GM18520 (cell line): ENCODE measurements around the gene IL1RL1.
A peak's percentile ranks its signal among the peaks of the same experiment; 100 is the strongest.

ENCODE experiments used
- ATAC-seq: cut with Tn5 transposase; IDR thresholded peaks from one replicate; pipeline ENCODE4 v1.9.1; 2021; ENCODE audit not compliant: unreplicated experiment

IL1RL1 gene

DNA sequence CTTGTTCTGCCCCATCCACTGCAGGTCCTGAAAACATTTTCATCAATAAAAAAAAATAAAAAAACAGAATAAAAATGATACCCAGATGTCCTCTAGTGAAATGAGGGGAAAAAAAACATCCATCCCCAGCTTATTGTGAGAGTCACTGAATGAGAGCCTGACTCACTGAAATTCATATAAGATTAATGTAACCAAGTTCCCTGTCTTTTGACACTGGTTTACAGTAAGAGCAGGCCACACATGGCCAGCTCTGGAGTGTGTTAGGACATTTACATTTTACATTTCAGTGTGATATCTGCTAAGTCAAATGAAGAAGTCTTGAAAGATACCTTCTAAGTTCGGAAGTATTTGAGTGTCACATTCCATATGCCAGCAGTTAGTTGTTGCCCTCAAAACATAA lies 23.1 kb downstream of the IL1RL1 start:
- ATAC-seq: no peak

GRCh38 chr2:102335871-102336366 lies 24.6 kb downstream of the IL1RL1 start:
- ATAC-seq: no peak

- no peak for ATAC-seq
Measured at GRCh38 chr2:102336502-102336945, 25.2 kb downstream of the IL1RL1 start.

GRCh38 chr2:102337012-102337411 lies 25.6 kb downstream of the IL1RL1 start:
- ATAC-seq: no peak

- ATAC-seq: no peak
Measured at GRCh38 chr2:102337481-102338386, 26.4 kb downstream of the IL1RL1 start.

DNA sequence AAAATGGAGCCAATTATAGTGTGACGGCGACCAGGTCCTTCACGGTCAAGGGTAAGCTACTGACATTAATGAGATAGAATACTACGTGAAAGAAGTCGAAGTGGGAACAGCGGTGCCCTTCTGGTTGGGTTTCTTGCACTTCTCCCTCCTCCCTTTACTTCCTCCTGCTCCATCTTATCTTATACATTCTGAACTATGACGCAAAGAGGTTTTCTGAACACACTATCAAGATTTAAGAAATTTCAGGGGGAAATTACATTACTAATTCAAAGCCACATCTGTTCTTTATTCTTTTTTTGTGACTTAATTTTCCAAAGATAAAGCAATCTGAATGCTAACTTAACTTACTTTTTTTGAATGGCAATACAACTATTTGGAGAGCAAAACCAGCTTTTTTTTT lies 29.4 kb downstream of the IL1RL1 start:
- no peak for ATAC-seq

- ATAC-seq: no peak
Measured at GRCh38 chr2:102342888-102343287, 31.5 kb downstream of the IL1RL1 start.

DNA sequence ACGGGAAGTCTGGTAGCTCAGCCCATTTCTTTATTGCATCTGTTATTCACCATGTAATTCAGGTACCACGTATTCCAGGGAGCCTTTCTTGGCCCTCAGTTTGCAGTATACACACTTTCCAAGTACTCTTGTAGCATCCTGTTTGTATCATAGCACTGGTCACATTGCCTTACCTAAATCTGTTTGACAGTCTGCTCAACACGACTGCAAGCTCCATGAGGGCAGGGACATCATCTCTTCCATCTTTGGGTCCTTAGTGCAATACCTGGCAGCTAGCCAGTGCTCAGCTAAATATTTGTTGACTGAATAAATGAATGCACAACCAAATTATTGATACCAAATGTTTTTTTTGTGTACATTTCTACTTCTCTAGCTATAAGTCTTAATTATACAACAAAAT lies 33.0 kb downstream of the IL1RL1 start:
- no peak for ATAC-seq

- no peak for ATAC-seq
Measured at GRCh38 chr2:102345329-102345920, 34.1 kb downstream of the IL1RL1 start.

DNA sequence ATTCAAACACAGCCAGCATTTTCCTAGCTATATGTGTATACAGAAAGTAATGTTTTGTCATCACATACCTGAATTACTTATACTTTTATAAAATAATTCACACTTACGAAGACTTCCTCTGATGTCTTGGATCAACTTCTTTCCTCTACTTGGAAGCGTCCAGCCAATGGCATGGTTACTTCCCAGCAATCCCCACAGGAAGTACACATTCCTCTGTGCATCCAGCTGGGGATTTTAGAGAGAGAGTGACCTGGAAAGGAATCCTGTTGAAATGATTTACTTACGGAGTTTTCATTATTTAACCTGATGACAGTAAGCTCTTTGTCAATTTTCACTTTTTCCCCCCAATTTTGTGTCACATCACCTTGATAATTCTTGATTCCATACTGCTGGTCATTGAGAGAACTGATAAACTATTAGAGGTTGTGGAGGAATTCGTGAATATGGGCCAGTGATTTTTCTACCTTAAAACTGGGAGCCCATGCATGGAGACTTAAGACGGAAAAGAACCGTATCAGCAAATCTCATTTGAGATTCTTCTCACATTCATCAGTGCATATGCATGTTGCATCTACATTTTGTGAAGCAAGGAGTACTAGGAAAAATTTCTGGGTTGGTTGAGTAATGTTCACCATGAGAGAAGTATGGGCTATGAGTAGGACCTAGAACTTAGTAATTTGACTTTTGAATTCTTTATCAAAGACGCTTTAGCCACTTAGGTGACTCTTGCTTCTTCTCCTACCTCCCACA lies 35.2 kb downstream of the IL1RL1 start:
- ATAC-seq: no peak

- no peak for ATAC-seq
Measured at GRCh38 chr2:102350137-102350793, 38.9 kb downstream of the IL1RL1 start.

DNA sequence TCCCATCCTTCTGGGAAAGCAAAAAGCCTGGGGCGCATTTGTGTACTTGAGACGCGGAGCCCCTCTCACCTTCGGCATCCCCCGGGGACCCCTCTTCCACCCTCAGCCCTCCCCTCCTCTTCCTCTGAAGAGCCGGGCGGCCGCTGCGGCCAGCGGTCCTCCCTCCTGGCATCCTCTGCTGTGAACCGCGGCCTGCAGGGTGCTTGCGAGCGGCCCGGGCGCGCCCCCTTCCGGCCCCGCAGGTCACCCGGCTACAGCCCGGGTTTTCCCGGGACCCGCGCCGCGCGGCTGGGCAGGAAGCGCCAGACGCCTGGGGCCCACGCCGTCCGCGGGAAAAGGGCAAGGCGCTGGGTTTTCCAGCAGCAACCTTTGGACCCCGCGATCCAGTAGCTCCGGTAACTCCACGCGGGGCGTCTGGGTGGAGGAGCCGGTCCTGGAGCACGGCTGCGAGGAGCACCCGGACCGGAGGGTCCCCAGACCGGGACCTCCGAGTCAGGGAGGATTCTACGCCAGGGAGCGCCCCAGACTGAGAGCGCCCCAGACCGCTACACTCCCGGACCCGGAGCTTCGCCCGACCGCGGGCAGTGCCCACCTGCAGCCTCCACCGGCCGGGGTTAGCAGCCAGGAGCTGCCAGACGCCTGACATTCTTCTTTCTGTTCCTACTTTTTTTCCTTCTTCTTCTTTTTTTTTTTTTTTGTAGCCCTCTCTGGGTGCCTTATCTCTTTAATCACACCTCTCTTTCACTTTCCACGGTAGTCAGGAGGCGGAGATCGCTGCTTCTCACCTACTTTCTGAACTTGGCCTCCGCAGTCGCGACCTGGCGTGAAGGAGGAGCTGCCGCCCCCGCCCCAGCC lies 44.4 kb downstream of the IL1RL1 start, which contains the start of gene IL18R1:
Gene IL18R1 (plus strand): TSS at position 271 of the 855 bp plus-strand sequence. CDS start 6,865 bp downstream, outside the sequence.
- ATAC-seq: peak; percentile 85

GRCh38 chr2:102356381-102356712 lies 45.0 kb downstream of the IL1RL1 start:
- peak; percentile 4 for ATAC-seq

- no peak for ATAC-seq
Measured at GRCh38 chr2:102356741-102357140, 45.4 kb downstream of the IL1RL1 start.

DNA sequence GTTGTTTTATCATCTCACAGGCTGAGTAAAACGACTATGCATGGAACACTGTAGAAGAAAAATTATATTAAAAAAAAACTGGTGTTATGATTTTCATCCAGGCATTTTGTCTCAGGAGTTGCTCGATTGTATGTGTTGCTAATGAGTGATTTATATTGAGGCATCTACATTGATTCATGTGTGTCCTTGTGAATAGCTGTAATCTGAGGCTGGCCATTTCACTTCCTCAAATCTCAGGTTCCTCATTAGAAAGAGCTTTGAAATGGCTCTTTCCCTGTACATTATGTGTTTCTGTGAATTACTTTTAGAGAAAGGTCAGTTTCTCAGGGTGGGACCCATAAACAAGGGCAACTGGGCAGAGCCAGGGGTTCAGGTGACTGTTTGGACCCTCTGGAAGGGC lies 46.6 kb downstream of the IL1RL1 start:
- ATAC-seq: no peak

DNA sequence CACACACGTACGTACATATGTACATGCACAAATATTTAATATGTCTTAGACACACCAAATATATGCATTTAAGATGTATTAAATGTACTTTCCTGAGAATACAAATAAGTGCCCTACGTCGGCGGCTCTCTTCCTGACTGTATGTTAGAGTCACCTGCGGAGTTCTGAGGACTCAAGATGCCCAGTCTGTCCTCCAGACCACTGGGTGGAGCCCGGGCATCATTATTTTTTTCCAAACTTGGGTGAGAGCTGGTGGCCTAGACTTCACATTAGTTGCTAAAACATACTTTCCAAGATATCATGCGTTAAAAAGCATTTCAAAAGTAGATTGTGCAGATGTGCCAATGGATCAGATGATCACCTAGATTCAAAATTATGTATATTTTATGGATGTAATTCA lies 47.1 kb downstream of the IL1RL1 start:
- no peak for ATAC-seq

DNA sequence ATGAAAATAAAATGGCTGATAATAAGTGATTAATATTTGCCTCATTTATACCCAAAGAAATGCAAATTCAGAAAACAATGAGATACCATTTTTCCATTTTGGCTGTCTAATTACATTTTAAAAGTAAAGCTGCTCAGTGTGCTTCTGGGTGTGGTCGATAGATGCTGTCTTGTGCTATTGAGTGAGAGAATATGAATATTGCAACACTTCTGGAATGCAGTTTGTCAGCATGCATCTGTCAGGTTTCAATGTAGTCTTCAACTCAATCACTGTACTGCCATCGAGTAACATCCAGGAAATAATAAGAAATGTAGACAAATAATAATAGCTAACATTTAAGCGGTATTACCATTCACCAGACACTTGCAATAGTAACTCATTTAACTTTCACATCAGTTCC lies 48.2 kb downstream of the IL1RL1 start:
- no peak for ATAC-seq

DNA sequence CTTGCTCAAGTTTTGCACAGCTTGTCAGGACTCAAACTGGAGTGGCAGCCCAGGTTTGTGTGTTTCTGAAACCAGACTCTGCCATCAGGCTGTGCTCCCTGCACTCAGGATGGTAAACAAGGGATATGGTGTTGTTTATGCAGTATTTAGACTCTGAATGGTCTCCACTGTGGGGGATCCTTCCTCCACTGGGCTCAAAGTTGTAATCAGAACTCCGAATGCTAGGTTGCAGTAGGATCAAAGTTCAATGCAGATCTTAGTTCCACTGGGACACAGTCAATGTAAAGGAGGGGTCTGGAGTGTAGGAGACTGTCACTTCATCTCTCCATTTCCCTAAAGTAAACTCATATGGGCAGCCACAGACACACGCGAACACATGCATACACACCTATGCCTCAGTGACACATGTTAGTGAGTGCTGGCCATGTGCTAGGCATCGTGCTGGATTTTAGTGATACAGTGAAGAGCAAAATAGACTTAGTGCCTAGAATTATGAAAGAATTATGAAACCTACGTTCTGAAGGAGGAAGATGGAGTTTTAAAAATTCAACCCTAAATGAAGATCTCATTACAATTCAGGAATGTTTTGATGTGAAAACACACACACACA lies 50.4 kb downstream of the IL1RL1 start:
- ATAC-seq: no peak

- no peak for ATAC-seq
Measured at GRCh38 chr2:102365763-102366162, 54.4 kb downstream of the IL1RL1 start.
